ENCODE measurements around the gene CBL.

DNA sequence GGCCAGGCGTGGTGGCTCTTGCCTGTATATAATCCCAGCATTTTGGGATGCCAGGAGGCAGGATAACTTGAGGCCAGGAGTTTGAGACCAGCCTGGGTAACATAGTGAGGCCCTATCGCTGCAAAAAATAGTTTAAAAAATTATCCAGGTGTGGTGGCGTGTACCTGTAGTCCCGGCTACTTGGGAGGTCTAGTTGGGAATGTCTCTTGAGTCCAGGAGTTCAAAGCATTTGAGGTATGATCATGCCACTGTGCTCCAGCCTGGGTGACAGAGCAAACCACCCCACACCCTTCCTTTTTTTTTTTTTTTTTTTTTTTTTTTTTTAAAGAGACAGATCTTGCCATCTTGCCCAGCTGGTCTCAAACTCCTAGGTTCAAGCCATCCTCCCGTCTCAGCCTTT, 16.8 kb downstream of the CBL start:
- TF ChIP-seq, protein P1, sequence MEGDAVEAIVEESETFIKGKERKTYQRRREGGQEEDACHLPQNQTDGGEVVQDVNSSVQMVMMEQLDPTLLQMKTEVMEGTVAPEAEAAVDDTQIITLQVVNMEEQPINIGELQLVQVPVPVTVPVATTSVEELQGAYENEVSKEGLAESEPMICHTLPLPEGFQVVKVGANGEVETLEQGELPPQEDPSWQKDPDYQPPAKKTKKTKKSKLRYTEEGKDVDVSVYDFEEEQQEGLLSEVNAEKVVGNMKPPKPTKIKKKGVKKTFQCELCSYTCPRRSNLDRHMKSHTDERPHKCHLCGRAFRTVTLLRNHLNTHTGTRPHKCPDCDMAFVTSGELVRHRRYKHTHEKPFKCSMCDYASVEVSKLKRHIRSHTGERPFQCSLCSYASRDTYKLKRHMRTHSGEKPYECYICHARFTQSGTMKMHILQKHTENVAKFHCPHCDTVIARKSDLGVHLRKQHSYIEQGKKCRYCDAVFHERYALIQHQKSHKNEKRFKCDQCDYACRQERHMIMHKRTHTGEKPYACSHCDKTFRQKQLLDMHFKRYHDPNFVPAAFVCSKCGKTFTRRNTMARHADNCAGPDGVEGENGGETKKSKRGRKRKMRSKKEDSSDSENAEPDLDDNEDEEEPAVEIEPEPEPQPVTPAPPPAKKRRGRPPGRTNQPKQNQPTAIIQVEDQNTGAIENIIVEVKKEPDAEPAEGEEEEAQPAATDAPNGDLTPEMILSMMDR (IDR thresholded peaks at IDR 0.05; ENCODE audit: borderline replicate concordance, extremely low read depth, low read length, poor library complexity, severe bottlenecking) = no peak
- no peak for TF ChIP-seq EZH2 (IDR thresholded peaks at IDR 0.05; ENCODE audit: borderline replicate concordance, low read depth, low read length, severe bottlenecking)
